HepG2 (cell line): ENCODE data around the gene GALNT17.

Experiments
- ESRRA ChIP-seq: sonication (generic); formaldehyde crosslinking; IDR thresholded peaks from 2 replicates; pipeline ENCODE4 v1.5.1; 2020; ENCODE audit warnings: mild to moderate bottlenecking, low read depth, missing genetic modification reagents
- EZH2 ChIP-seq: conservative IDR thresholded peaks from 2 replicates; pipeline ENCODE4 v1.6.1; 2012; ENCODE audit warnings: mild to moderate bottlenecking, low read depth, low read length, moderate library complexity
- FIP1L1 ChIP-seq: fragments of 200-400 bp; formaldehyde crosslinking; IDR thresholded peaks from 2 replicates; pipeline ENCODE4 v1.6.1; 2018; ENCODE audit warnings: low read depth, mild to moderate bottlenecking, low read length, moderate library complexity, borderline replicate concordance; ENCODE audit not compliant: insufficient read depth
- HDAC2 ChIP-seq: sonication (generic); formaldehyde crosslinking; IDR thresholded peaks from 2 replicates; pipeline ENCODE4 v1.4.0; 2020; ENCODE audit warnings: missing genetic modification reagents
- POLR2A ChIP-seq, 2 experiments: IDR thresholded peaks; 2 replicates each; pipeline ENCODE4 v1.6.1; 2011; ENCODE audit warnings: low read depth in 2 of 2, low read length in 2 of 2, mild to moderate bottlenecking in 1 of 2, moderate library complexity in 1 of 2; ENCODE audit not compliant: insufficient read depth in 1 of 2
- RFX5 ChIP-seq: IDR thresholded peaks from 2 replicates; pipeline ENCODE4 v1.6.1; 2011; ENCODE audit warnings: low read depth, low read length, improper control_type of control experiment
- SMARCC2 ChIP-seq: fragments of 450-650 bp; IDR thresholded peaks from 2 replicates; pipeline ENCODE4 v1.6.1; 2017; ENCODE audit warnings: antibody characterized with exemption, mild to moderate bottlenecking
- TBP ChIP-seq: sonication (generic); formaldehyde crosslinking; IDR thresholded peaks from 2 replicates; pipeline ENCODE4 v1.5.0; 2020; ENCODE audit warnings: missing genetic modification reagents
- ZFP36L2 ChIP-seq: sonication (generic); formaldehyde crosslinking; IDR thresholded peaks from 2 replicates; pipeline ENCODE4 v1.4.0; 2020; ENCODE audit warnings: missing genetic modification reagents
- ZNF572 ChIP-seq: sonication (generic); formaldehyde crosslinking; IDR thresholded peaks from 2 replicates; pipeline ENCODE4 v1.5.1; 2020; ENCODE audit warnings: mild to moderate bottlenecking, missing genetic modification reagents
- ZNF577 ChIP-seq: sonication (generic); formaldehyde crosslinking; IDR thresholded peaks from 2 replicates; pipeline ENCODE4 v1.4.0; 2020; ENCODE audit warnings: mild to moderate bottlenecking, low read depth, missing genetic modification reagents, borderline replicate concordance
- TF ChIP-seq, protein P1 (sequence below): sonication (generic); formaldehyde crosslinking; IDR thresholded peaks from 2 replicates; pipeline ENCODE4 v1.8.1; 2023; ENCODE audit warnings: mild to moderate bottlenecking, missing genetic modification reagents
- TF ChIP-seq, protein P2 (sequence below): IDR thresholded peaks from 2 replicates; pipeline ENCODE4 v1.6.1; 2012; ENCODE audit warnings: inconsistent platforms
- TF ChIP-seq, protein P3 (sequence below): sonication (generic); formaldehyde crosslinking; IDR thresholded peaks from 2 replicates; pipeline ENCODE4 v1.5.0; 2020; ENCODE audit warnings: mild to moderate bottlenecking, missing genetic modification reagents, moderate library complexity

DNA sequence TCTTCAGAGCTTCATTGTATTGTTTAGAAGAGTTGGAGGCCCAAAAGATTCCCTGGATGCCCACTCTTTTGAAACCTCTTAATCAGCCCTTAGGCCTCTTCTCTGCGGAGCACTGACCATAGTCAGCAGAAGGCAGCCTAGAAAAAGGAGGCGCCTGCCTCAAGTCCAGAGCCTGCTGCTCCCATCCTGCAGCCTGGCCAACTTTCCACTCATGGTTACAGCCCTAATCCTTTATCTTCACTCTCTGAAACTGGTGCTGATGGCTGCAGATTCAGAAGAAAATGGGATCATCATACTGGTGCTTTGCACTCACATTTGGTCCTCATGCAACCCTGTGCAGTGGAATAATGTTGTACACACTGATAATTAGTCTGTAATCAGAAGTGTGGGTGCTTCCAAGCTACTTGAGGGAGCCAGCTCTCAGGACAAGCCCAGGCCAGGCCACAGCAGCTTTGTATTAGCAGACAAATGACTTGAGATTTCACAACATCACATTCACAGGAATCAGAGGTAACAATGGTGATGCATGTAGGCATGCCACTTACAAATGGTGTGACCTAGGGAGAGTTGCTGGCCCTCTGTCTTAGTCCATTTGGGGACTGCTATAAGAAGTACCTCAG lies 272.9 kb downstream of the GALNT17 start:
- no peak for TF ChIP-seq ZFP36L2 (CRISPR knock-in tag)
- TF ChIP-seq EZH2: no peak
- TF ChIP-seq ESRRA (CRISPR knock-in tag): no peak
- no peak for TF ChIP-seq RFX5
- no peak for TF ChIP-seq FIP1L1
- TF ChIP-seq, protein P1, sequence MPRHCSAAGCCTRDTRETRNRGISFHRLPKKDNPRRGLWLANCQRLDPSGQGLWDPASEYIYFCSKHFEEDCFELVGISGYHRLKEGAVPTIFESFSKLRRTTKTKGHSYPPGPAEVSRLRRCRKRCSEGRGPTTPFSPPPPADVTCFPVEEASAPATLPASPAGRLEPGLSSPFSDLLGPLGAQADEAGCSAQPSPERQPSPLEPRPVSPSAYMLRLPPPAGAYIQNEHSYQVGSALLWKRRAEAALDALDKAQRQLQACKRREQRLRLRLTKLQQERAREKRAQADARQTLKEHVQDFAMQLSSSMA (CRISPR knock-in tag): no peak
- TF ChIP-seq POLR2A (IDR thresholded peaks at IDR 0.05; ENCODE audit: insufficient read depth in 1 of 2, low read depth in 2 of 2, low read length in 2 of 2): no peak
- TF ChIP-seq ZNF572 (CRISPR knock-in tag): no peak
- TF ChIP-seq, protein P2, sequence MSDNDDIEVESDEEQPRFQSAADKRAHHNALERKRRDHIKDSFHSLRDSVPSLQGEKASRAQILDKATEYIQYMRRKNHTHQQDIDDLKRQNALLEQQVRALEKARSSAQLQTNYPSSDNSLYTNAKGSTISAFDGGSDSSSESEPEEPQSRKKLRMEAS: no peak
- no peak for TF ChIP-seq SMARCC2
- TF ChIP-seq, protein P3, sequence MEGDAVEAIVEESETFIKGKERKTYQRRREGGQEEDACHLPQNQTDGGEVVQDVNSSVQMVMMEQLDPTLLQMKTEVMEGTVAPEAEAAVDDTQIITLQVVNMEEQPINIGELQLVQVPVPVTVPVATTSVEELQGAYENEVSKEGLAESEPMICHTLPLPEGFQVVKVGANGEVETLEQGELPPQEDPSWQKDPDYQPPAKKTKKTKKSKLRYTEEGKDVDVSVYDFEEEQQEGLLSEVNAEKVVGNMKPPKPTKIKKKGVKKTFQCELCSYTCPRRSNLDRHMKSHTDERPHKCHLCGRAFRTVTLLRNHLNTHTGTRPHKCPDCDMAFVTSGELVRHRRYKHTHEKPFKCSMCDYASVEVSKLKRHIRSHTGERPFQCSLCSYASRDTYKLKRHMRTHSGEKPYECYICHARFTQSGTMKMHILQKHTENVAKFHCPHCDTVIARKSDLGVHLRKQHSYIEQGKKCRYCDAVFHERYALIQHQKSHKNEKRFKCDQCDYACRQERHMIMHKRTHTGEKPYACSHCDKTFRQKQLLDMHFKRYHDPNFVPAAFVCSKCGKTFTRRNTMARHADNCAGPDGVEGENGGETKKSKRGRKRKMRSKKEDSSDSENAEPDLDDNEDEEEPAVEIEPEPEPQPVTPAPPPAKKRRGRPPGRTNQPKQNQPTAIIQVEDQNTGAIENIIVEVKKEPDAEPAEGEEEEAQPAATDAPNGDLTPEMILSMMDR (CRISPR knock-in tag): no peak
- no peak for TF ChIP-seq ZNF577 (CRISPR knock-in tag)
- no peak for TF ChIP-seq HDAC2
- TF ChIP-seq TBP (CRISPR knock-in tag): no peak
